RCC 7860 (cell line): ENCODE measurements around the gene NOXO1.

Experiments
- DNase-seq: peaks from one replicate; pipeline ENCODE4 v3.0.0-alpha.2; 2015; ENCODE audit warnings: low spot score
- FAIRE-seq: peaks from 2 replicates; lab custom pipeline; 2012; peaks lifted over from hg19 to GRCh38; lab: Jason Lieb, UNC

The NOXO1 gene

DNA sequence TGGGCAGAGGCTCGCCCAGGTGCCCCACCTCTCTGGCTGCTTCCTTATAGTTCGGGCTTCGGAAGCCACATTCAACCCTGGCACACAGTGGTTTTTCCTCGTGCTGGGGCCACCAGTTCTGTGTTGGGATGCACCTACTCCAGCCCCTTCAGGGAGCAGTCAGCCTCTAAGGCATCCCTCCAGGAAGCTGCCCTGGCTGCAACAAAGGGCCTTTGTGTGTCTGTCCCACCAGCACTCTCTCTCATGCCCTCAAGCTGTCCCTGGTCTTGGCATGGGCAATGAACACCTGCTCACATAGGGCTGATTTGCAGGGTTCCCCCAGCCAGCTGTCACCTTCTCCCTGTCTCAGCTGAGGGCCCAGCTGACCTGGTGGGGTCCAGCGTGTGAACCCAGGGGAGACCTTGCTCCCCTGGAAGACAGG is 754 bp upstream of the NOXO1 start:
- FAIRE-seq (no peak), DNase-seq (no peak)

GRCh38 chr16:1980770-1981087 is 540 bp downstream of the NOXO1 start:
- DNase-seq (no peak), FAIRE-seq (no peak)

- DNase-seq (no peak), FAIRE-seq (no peak)
Measured at GRCh38 chr16:1980030-1980769, 1.1 kb downstream of the NOXO1 start.

DNA sequence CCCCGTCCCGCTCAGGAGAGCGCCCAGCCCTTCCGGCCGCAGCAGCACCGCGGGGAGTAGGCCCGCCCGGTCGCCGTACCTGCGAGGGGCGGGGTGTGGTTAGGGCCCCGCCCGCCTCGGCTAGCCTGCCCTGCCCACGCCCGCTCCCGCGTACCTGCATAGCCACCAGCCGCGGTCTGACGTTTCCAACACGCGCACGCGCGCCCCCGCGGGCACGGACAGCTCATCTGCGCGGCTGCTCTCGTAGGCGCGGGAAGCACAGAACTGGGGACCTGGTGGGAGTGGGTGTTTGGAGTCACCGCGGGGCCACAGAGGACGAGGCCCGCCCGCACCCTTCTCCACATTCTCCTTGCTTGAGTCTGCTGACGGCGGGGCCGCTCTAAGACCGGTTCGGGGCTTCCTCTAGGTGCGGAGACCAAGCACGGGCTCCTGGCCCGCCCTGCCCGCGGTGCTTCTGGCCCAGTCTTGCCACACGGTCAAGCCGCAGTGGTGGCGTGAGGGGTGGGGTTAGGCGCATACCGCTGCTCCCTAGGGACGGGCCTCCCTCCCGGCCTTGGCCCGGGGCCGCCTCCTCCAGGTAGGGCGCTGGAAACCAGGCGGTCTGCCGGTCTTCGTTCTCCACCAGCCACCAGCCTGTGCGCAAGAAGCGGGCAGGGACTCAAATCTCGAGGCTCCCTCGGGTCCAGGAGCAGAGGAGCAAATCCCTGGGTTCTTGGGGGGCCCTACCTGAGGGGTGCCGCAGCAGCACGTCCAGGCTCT is 1.8 kb downstream of the NOXO1 start:
- no peak for DNase-seq
- no peak for FAIRE-seq

GRCh38 chr16:1978476-1979120 is 2.7 kb downstream of the NOXO1 start:
- DNase-seq (no peak), FAIRE-seq (no peak)

DNA sequence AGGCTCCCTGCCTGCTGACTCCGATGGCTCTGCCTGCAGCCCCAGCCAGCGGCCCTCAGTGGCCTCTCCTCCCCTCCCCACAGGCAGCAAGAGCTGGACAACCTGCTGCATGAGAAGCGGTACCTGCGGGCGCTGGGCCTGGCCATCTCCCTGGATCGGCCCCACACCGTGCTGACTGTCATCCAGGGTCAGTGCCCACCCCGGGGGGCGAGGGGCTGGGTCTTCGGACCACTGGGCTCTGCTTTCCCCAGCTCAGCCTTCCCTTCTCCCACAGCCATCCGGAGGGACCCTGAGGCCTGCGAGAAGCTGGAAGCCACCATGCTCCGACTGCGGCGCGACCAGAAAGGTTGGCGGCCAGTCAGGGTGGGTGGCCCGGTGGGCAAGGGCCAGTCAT is 3.4 kb downstream of the NOXO1 start:
- no peak for DNase-seq
- FAIRE-seq, result no peak

DNA sequence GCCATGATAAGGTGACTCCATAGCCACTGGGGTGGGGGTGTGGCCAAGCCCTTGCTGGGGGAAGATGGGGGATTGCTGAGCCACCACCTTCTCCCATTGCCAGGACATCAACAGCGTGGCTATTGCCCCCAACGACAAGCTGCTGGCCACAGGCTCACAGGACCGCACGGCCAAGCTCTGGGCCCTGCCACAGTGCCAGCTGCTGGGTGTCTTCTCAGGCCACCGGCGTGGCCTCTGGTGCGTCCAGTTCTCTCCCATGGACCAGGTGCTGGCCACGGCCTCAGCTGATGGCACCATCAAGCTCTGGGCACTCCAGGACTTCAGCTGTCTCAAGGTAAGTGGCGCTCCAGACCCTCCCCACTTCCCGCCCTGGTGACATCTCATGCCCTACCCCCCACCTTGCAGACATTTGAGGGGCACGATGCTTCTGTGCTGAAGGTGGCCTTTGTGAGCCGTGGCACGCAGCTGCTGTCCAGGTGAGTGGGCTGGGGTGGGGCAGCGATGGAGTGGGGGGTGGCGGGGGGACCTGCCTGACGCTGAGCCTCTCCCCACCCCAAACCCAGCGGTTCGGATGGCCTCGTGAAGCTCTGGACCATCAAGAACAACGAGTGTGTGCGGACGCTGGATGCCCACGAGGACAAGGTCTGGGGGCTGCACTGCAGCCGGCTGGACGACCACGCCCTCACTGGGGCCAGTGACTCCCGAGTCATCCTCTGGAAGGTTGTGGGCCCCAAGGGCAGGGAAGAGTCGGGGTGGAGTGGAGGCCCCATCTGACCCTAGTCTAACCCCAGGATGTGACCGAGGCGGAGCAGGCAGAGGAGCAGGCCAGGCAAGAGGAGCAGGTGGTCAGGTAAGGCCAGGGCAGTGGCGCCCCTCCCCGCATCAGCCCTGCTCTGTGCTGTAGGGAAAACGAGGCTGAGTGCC is 4.1 kb downstream of the NOXO1 start:
- DNase-seq, result no peak
- FAIRE-seq, result no peak

GRCh38 chr16:1976216-1976520 is 5.1 kb downstream of the NOXO1 start:
- DNase-seq (no peak), FAIRE-seq (no peak)

- FAIRE-seq (no peak), DNase-seq (no peak)
Measured at GRCh38 chr16:1975432-1976215, 5.6 kb downstream of the NOXO1 start.

DNA sequence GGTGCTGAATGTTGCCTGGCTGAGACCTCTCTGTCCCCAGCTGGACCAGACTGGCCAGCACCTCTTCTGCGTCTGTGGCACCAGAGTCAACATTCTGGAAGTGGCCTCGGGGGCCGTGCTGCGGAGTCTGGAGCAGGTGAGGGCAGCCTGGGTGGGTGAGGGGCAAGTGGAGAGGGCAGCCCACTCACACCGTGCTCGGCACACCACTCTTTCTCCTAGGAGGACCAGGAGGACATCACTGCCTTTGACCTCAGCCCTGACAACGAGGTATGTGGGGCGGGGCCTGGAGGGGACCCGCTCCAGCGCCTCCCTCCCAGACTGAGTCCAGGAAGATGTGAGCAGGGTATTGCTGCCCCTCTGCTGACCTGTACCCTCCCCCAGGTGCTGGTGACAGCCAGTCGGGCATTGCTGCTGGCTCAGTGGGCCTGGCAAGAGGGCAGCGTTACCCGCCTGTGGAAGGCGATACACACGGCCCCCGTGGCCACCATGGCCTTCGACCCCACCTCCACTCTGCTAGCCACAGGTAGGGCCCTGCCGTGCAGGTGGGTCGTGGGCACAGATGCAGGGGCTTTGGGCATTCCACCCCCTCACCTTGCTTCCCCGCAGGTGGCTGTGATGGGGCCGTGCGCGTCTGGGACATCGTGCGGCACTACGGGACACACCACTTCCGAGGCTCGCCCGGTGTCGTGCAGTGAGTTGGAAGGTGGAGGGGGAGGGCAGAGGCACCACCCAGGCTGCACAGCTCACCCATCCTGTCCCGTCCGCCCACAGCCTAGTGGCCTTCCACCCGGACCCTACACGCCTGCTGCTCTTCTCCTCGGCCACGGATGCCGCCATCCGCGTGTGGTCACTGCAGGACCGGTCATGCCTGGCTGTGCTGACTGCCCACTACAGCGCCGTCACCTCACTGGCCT is 6.9 kb downstream of the NOXO1 start:
- FAIRE-seq, result no peak
- DNase-seq, result no peak

GRCh38 chr16:1973461-1974156 is 7.7 kb downstream of the NOXO1 start:
- DNase-seq (no peak), FAIRE-seq (no peak)

GRCh38 chr16:1972490-1972877 is 8.8 kb downstream of the NOXO1 start:
- DNase-seq (no peak), FAIRE-seq (no peak)

GRCh38 chr16:1971796-1972489 is 9.3 kb downstream of the NOXO1 start, which contains the start of gene TBL3:
TBL3 (plus strand) TSS chr16:1972053; CDS start chr16:1972165, 112 bp downstream.
- peak; percentile 55 for FAIRE-seq
- DNase-seq, result peak; percentile 85

GRCh38 chr16:1968146-1968953 is 12.9 kb downstream of the NOXO1 start:
- FAIRE-seq, result no peak
- DNase-seq, result no peak

GRCh38 chr16:1966460-1966859 is 14.8 kb downstream of the NOXO1 start, which contains the start of gene RNF151:
RNF151 (plus strand) TSS chr16:1966856; CDS start chr16:1966882, 26 bp downstream.
- DNase-seq (no peak), FAIRE-seq (no peak)

- DNase-seq (no peak), FAIRE-seq (no peak)
Measured at GRCh38 chr16:1965396-1966001, 15.8 kb downstream of the NOXO1 start.
